Breast epithelium (tissue), 3 donors: ENCODE results near the gene KIAA0232.

Source experiments
- CTCF ChIP-seq, 3 donors: fragments of 450-650 bp; IDR thresholded peaks; one replicate each; pipeline ENCODE4 v1.5.1; 2016 to 2017; ENCODE audit warnings: antibody characterized with exemption in 3 of 3, mild to moderate bottlenecking in 3 of 3, moderate library complexity in 3 of 3
- POLR2AphosphoS5 ChIP-seq, 3 donors: sonication (generic); formaldehyde crosslinking; IDR thresholded peaks; one replicate each; pipeline ENCODE4 v1.6.1; 2017; ENCODE audit warnings: antibody characterized with exemption in 3 of 3

- TF ChIP-seq CTCF (IDR thresholded peaks at IDR 0.05) (no peak), POLR2AphosphoS5 (IDR thresholded peaks at IDR 0.05) (no peak)
Measured at GRCh38 chr4:6769233-6769988, 13.1 kb upstream of the KIAA0232 start.
